ENCODE data around the gene PRR23C. TPM values are rescaled to one million over a fixed set of nuclear protein-coding genes. Genes with fewer than 3 reads are reported as not detected.
"Not testable (repeated sequence)": the region's sequence is repeated elsewhere in the genome, so short reads cannot be mapped to it uniquely, and the experiment has no call there.

Gene PRR23C
- not detected for total RNA-seq
- long read RNA-seq, donor 1 = 0 reads
- long read RNA-seq, donor 2 = 0 reads

DNA sequence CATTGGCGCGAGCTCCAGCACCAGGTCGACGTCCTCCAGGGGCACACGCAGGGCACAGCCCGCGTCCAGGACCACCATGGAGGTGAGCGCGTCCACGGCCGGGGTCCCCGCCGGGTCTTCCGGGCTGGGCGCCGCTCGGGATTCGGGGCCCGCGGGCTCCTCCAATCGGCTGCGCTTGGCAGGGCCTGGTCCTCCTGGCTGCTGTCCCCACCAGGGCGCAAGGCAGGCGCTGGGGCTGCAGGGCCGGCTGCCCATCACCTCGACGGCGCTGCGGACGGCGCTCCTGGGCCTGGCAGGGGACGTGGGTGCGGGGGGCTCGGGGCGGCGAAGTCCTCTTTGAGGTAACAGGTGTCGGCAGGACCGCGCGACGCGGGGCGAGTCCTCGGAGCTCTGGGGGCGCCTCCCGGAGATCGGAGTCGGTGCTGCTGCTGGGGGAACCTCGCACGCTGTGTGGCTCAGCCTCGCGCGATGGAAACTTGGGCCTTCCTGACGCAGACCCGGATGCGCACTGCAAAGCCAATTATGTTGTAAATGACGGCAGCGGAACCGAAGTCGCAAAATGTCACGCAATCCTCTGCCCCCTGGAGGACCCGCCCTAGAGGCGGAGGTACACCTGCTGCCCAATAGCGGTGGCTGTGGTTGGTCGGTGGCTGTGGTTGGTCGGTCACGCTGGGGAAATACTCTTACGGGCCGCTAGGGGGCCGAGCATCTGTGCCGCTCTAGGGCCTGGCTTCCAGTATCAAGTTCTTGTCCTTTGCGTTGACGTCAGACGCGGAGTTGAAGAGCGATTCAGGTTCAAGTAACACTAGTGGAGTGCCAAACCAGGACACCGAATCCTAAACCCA lies at the start of gene PRR23C:
TSS of gene PRR23C (minus strand) at position 527 of the 845 bp plus-strand sequence. CDS start at position 255, 272 bp downstream.
- no peak for DNase-seq (ENCODE audit: low spot score)
- intact Hi-C loops (cut with DNase I) = no loop called here

DNA sequence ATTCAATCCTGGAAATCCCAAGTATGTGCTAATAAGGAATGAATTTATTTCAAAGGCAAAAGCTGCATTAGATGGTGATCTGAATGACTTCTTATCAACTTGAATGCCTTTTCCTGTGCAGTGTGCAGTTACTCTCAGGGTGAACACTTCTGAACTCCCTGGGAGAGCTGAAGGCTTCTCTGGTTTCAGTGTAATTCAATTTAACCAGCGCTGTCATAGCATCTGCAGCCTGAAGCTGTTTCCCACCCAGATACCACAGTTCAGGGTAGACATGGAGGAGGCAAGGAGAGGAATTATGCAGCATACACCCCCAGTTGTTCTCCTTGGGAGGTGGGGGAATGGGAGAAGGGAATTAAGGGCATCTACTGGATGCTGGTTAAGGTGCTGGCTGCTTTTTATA lies 49.1 kb upstream of the PRR23C start:
- intact Hi-C loops (cut with DNase I) = no loop called here
- no peak for DNase-seq (ENCODE audit: low spot score)

DNA sequence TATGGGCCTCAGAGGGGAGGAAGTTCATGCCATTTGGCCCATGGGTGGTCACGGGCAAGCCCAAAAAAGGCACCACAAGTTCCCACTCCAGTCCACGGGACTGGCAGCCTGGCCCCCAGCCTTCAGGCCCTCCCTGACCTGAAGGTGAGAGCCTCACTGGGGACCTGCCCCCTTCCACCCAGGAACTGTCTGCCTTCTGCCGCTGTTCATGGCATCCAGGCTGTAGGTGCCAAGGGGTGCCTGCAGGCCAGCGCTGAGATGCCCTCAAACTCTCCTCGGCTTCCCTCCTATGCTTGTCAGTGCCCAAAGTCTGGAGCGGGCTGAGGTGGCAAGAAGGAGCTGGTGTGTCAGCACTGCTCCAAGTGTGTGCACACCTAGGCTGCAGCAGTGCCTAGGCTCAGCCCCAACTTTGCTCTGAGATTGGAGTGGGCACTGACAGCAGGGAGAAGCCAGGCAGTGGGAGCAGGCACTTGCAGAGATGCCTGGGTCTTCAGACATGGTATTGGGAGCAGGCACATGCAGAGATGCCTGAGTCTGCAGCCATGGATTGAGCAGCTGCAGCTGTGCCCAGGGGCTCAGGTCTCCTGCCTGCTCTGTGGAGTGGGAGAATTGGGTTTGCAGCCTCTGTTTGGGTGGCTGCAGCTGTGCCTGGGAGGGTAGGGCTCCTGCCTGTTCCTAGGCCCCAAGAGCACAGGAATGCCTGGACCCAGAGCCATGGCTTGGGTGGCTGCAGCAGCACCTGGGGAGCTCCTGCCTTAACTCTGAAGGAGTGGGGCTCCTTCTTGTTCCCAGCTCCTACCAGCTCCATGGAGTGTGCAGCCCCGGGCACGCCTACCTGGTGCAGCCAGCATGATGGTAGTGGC lies 44.0 kb upstream of the PRR23C start:
- intact Hi-C loops (cut with DNase I) = no loop called here
- DNase-seq (ENCODE audit: low spot score) = no peak

- intact Hi-C loops (cut with DNase I) = no loop called here
- no peak for DNase-seq (ENCODE audit: low spot score)
Measured at GRCh38 chr3:139087621-139088020, 42.9 kb upstream of the PRR23C start.

- no peak for DNase-seq (ENCODE audit: low spot score)
- intact Hi-C loops (cut with DNase I) = no loop called here
Measured at GRCh38 chr3:139084176-139084575, 39.5 kb upstream of the PRR23C start.

- DNase-seq (ENCODE audit: low spot score) = no peak
- intact Hi-C loops (cut with DNase I) = no loop called here
Measured at GRCh38 chr3:139074565-139075115, 29.9 kb upstream of the PRR23C start.

DNA sequence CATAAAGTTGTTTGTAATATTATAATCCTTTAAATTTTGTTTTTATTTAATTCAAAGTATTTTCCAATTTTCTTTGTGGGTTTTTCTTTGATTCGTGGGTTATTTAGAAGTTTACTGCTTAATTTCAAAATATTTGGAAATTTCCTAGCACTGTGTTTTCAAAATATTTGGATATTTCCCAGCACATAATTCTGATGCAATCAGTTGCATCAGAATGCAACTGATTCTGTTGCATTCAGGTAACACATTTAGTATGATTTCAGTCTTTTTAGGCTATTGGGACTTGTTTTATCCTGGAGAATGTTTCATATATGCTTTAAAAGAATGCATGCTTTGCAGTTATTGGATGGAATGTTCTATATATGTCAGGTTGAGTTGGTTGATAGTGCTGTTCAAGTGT lies 18.2 kb upstream of the PRR23C start:
- intact Hi-C loops (cut with DNase I) = no loop called here
- no peak for DNase-seq (ENCODE audit: low spot score)

DNA sequence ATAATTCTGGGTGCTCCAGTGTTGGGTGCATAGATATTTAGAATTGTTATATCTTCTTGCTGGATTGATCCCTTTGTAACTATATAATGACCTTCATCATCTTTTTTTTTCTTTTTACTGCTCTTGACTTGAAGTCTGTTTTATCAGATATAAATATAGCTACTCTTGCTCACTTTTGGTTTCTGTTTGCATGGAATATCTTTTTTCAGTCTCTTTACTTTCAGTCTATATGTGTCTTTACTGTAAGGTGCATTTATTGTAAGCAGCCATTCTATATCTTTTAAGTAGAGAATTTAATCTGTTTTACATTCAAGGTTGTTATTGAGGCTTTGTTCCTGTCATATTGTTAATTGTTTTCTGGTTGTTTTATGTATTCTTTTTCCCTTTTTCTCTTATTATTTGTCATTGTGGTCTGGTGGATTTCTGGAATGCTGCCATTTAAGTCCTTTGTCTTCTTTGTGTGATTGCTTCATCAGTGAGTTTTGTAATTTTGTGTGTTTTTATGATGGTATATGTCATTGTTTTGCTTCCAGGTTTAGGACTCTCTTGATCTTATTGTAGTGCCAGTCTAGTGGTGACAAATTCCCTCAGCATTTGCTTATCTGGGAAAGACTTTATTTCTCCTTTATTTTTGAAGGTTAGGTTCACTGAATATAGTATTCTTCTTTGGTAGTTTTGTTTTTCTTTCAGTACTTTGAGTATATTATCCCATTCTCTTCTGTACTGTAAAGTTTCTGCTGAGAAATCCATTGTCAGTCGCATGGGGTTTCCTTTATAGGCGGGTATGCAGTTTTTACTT lies 8.3 kb upstream of the PRR23C start:
- no peak for DNase-seq (ENCODE audit: low spot score)
- intact Hi-C loops (cut with DNase I) = no loop called here

- DNase-seq (ENCODE audit: low spot score) = no peak
- intact Hi-C loops (cut with DNase I) = no loop called here
Measured at GRCh38 chr3:139043554-139044365, 932 bp downstream of the PRR23C start.

DNA sequence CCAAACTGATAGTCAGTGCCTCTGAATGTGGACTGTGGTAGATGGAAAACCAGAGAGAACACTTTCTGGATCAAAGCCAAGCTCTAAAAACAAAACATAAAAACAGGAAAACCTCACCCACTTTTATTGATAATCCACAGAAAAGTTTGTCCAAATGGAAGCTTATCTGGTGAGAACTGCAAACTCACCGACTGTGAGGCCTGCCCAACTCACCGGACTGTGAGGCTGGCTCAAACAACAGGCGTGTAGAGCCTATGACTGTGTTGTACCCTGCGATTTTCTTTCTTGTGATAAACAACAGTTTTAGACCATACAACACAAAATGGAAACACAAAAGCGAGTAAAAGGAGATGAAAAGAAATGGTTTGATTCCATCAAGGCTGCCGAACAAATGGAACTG lies 7.2 kb downstream of the PRR23C start:
- intact Hi-C loops (cut with DNase I) = no loop called here
- no peak for DNase-seq (ENCODE audit: low spot score)

DNA sequence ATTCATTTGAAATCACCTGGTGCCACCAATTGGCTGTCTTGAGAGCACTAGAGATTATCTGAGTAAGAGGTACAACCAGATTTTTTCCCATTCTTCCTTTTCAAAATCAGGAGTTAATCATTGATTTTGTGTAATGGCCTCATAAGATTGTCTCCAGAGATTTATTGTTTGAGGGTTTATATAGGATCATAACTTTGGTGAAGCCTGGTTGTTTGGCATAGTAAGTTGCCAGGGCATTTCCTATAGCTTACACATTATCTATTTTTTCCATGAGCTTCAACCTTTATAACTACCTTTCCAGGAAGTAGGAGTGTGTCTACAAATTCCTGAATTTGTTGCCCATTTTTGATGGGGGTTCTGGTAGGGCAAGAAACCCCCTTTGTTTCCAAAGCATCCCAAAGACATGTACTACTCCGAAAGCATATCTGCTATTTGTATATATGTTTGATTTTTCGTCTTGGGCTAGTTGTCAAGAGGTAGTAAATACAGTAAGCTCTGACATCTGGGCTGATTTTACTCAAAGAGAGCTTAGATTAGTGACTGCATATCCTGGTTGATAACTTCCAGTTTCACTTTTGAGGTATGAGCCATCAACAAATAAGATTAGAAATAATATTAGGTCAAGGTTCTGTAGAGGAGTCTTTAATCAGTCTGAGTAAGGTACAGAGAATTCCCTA lies 12.2 kb downstream of the PRR23C start:
- intact Hi-C loops (cut with DNase I) = no loop called here
- DNase-seq (ENCODE audit: low spot score) = no peak

GRCh38 chr3:139030576-139030975 lies 14.1 kb downstream of the PRR23C start:
- intact Hi-C loops (cut with DNase I); DNase-seq (ENCODE audit: low spot score): not testable (repeated sequence)

GRCh38 chr3:139024968-139025367 lies 19.7 kb downstream of the PRR23C start:
- intact Hi-C loops (cut with DNase I) = no loop called here
- DNase-seq (ENCODE audit: low spot score) = no peak

DNA sequence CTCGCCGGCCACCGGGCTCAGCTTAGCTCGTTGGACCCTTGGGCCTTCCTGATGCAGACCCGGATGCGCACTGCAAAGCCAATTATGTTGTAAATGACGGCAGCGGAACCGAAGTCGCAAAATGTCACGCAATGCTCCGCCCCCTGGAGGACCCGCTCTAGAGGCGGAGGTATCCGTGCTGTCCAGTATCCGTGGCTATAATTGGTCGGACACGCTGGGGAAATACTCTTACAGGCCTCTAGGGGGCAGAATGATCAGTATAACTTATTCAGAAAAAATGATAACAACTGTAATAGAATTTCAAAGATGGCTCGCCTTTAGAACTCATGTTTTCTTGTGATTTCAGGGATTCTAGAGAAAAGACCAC lies 23.8 kb downstream of the PRR23C start, which contains the start of gene PRR23B:
TSS of gene PRR23B (minus strand) at position 59 of the 367 bp plus-strand sequence. CDS start 265 bp downstream, outside the sequence.
- no peak for DNase-seq (ENCODE audit: low spot score)
- intact Hi-C loops (cut with DNase I) = no loop called here

GRCh38 chr3:139020036-139020867 lies 24.4 kb downstream of the PRR23C start:
- DNase-seq (ENCODE audit: low spot score) = peak; percentile 73
- intact Hi-C loops (cut with DNase I) = no loop called here

DNA sequence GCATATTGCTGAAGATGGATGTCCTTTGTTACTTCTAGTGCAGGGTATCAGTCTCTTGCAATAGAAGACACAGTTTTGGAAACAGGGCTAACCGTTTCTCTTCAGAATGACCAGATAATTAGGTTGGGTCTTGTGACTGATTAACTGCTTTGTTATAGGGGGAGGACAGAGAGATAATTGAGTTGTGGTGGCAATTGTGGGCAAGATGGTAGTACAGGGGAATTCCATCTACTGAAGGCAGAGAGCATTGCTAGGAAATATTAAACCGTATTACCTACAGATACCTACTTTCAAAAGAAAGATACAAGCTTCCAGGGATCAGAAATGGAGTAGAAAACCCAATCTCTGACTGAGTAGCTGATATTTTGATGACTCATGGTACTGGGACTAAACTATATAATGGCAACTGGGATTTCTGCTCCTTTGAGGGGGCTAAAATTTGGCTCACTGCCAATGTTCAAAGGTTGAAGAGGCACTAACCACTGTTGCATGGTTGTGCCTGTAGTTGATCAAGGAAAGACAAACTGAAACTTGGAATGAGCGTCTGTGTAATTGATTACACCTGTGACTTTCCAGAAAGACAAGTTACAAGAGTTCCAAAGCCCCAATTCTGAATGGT lies 28.2 kb downstream of the PRR23C start:
- DNase-seq (ENCODE audit: low spot score) = no peak
- intact Hi-C loops (cut with DNase I) = no loop called here
